Measurements from ENCODE around the gene PIH1D1.
"Not testable (repeated sequence)": the region's sequence is repeated elsewhere in the genome, so short reads cannot be mapped to it uniquely, and the experiment has no call there.

PIH1D1 gene

DNA sequence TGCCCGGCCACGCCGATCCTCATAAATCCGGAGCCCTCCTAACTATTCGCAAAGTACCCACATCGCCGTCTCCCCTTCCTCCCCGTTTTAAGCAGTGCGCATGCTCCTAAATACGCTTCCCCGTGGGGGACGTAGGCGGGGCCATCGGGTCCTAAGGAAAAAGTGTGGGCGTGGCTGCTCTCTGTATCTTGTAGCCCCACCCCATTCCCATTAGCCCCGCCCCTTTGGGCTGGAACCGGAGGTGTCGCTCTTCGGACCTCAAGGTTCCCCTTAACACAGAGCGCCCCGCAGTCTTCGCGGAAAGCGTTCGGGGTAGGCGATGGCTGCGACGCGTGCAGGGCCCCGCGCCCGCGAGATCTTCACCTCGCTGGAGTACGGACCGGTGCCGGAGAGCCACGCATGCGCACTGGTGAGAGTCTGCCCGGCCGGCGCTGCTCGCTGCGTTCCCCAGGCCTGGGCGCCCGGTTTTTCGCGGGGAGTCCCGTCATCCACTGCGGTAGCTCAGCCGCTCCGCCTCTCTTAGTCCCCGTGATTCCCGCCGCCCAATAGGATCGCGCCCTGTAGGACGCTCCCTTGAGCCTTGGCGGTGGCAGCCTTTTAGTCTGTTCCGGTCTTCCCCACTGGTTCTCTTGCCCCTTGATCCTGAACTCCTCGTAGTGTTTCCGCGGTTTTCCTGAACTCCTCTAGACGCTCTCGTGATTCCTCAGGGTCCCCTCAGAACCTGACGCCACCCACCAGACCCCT lies 1.6 kb upstream of the PIH1D1 start, which contains the start of gene ALDH16A1:
ALDH16A1 (plus strand) TSS at position 213 of the 744 bp plus-strand sequence; CDS start at position 320, 107 bp downstream.
- peak; percentile 98 for DNase-seq

DNA sequence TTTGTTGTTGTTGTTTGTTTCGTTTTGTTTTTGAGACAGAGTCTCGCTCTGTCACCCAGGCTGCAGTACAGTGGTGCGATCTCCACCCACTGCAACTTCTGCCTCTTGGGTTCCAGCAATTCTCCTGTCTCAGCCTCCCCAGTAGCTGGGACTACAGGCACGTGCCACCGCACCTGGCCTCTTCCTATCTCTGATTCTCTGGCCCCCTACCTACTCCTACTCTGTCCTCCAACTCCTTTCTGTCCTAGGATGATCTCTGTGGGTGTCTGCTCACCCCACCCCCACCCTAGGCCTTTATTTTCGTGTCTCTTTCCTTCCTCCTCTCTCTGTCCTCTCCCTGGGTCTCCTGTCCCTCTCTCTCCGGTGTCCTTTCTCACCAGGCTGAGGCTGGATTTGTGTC lies 1.2 kb downstream of the PIH1D1 start:
- no peak for DNase-seq

DNA sequence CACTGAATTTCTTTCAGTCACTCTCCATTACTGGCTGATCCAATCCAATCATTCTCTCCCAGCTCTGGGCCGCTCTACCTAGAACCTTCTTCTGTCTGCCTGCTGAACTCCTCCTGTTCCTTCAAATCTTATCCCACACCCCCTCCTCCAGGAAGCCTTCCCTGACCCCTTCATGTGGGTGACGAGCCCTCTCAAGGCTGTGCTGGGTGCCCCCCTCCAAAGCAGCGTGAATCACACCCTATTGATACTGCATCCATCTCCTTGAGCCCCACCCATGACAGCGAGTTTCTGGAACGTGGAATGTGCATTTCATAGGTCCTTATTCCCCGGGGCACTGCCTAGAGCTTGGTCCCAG lies 3.2 kb downstream of the PIH1D1 start:
- DNase-seq, result no peak

DNA sequence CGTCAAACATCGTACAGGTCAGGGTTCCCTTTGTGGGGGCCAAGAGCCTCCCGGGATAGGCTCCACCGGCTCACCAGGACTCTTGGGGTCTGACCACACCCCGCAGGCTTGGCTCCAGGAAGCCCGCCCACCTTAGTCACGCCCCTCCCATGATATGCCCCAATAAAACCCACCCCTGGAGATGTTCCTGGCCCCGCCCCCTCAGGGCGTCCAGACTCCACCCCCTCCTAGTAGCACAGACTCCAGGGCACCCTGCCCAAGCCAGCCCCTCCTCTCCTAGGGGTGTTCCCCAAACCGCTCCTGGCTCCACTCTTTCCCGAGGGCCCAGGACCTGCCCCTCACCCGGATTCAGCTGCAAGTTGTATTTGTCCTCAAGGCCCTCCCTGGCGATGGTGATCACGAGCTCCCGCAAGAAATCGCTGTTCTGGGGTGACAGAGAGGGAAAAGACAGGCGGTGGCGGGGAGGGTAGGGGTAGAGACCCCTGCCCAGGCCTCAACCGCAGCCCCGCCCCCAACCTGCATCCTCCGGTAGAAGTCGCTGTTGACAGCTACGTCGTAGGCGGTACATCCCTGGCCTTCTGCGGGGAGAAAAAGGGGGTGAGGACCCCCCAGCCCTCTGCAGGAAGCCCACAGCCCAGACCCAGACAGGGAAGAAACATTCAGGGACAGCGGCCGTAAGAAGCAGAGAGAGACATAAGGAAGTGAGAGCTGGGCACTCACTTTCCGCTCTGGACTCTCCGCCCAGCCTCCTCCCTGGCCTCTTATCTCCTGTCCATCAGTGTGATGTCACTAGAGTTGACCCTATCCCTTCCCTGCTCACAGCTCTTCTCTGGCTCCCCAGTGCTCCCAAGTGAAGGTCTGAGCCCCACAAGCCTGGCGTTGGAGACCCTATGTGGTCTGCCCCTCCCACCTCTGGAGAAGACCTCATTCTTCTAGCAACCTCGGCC lies 3.9 kb downstream of the PIH1D1 start:
- DNase-seq, result no peak

DNA sequence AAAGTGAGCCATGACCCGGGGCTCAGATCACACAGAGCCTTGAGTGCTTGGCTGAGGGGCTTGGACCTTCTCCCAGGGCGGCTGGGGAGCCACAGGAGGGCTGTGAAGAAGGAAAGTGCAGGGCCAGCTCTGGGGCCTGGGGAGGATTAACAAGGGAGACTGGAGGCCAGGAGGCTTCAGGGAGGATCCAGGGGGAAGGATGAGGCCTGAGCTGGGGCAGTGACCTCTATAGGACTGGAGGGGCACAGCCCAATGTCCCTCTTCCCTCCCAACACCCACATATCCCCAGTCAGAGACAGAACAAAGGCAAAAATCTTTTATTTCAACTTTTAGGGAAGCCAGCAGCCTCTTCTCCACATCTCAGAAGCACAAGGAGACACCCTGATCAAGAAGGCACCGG lies 5.6 kb downstream of the PIH1D1 start:
- DNase-seq, result no peak

DNA sequence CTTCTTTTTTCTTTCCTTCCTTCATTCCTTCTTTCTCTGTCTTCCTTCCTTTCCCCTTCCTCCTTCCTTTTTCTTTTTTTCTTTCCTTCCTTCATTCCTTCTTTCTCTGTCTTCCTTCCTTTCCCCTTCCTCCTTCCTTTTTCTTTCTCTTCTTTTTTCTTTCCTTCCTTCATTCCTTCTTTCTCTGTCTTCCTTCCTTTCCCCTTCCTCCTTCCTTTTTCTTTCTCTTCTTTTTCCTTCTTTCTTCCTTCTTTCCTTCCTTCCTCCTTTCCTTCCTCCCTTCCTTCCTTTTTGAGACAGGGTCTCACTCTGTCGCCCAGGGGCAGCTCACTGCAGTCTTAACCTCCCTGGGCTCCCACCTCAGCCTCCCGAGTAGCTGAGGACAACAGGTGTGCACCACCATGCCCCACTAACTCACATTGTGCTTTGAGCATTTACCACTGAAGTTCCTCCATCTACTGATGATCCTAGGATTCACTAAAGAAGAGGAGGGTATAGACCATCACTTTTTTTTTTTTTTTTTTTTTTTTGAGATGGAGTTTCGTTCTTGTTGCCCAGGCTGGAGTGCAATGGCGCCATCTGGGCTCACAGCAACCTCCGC lies 7.4 kb downstream of the PIH1D1 start:
- not testable (repeated sequence) for DNase-seq

DNA sequence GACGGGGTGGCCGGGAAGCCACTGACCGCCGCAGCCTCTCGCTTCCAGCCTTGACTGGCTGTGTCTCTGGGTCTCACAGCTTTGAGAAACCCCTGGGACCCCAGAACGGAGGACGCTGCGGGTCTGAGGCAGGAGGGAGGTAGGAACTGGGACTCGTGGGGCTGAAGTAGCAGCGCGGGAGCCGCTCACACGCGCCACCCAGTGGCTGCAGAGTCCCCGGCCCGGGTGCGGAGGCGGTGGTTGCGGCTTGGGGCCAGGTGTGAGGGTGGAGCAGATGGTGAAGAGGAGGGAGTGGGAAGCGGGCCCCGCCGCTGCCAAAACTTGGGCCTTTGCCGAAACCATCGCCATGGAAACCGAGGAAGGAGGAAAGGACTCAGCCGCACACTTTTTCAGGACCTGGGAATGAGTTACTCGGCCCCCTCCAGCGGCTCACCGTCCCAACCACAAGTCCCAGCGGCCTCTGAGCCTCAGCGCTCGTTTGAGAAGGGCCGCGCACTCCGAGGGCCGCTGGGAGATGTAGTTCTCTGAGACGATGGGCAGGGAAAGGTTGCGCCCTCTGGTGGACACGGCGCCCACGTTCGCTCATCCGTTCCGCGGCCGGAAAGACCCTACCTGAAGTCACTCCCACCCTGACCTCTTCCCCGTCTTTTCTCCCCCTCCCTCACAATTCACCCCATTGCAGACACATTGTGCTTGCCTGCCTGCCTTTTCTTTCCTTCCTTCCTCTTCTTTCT lies 8.1 kb downstream of the PIH1D1 start:
- peak; percentile 94 for DNase-seq

DNA sequence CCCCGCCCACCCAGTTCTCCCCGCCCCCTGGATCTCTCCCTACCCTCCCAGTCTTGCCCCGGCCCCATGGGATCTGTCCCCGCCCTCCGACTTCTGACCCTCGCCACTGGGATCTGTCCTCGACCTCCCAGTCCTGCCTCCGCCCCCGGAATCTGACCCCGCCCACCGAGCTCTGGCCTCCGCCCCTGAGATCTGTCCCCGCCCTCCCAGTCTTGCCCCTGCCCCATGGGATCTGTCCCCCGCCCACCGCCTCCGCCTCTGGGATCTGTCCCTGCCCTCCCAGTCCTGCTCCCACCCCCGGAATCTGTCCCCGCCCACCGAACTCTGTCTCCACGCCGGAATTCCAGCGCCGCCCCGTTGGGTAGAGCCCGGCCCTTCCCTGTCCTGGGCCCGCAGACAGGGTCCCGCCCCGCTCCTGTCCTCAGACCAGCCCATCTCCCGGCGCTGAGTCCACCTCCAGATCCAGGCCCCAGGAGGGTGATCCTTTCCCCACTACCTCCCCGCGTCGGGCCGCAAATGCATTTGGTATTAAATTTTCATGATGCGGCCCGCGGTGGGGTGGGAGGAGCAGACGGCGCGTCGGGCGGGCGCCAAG lies 8.7 kb downstream of the PIH1D1 start:
- DNase-seq, result peak; percentile 59

DNA sequence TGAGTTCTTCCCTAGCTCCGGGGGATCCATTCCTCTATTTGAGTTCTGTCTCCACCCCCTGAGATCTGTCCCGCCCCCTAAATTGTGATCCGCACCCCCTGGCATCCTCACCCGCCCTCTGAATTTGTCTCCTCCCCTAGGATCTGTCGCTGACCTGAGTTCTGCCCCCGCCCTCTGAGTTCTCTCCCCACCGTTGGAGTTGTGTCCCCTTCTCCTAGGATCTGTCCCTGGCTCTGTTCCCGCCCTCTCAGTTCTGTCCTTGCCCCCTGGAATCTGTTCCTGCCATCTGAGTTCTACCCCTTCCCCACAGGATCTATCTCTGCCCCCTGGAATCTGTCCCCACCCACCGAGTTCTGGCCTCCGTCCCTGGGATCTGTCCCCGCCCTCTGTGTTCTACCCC lies 9.3 kb downstream of the PIH1D1 start:
- peak; percentile 32 for DNase-seq

DNA sequence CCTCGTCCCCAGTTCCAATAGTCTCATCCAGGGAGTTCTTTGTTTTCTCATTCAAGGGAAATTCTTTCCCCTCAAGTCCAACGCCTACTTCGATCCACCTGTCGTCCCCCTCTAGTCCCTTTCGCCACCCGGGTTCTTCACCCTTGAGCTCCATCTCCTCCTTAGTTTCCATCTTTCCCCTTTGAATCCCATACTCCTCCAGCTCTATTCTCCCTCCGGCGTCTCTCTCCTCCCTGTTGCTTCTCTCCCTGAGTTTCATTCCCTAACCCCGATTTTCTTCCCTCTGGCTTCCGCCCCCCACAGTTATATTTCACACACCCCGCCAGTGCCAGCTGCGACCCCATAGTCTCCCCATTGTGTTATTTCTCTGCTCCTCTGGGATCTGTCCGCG lies 9.7 kb downstream of the PIH1D1 start:
- DNase-seq, result no peak

DNA sequence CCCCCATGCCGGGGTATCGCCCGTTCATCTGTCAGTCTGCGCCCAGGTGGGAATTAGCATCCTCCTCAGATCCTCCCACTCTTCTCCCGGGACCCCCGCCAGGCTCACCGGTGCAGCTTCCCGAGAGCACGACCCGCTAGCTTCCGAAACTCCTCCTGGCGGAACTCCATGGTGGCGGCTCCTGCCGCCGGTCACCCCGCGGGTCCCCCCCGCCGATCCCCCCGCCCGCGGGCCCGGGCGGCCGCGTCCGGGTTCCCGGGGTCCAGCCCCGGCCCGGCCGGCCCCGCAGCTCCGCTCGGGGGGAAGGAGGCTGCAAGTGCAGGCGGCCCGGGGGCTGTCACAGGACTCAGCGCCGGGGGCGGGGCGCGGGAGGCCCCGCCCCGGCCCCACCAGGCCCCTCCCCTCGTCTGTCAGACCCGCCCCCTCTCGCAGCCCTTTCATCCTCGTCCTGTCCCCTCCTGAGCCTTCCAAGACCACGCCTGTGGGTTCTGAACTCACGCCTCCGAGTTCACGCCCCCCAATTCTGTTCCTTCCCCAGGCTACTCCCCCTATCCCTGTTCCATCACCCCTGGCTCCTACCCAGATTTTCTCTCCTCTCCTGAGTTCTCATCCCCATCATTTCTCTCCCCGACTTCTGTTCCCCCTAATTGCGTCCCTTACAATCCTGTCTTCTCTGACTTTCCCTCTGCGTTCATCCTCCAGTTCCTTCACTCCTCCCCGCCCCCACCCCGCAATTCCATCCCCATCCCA lies 10.2 kb downstream of the PIH1D1 start, which contains the start of gene SLC17A7:
SLC17A7 (minus strand) TSS at position 318 of the 750 bp plus-strand sequence; CDS start at position 170, 148 bp downstream.
- peak; percentile 49 for DNase-seq

DNA sequence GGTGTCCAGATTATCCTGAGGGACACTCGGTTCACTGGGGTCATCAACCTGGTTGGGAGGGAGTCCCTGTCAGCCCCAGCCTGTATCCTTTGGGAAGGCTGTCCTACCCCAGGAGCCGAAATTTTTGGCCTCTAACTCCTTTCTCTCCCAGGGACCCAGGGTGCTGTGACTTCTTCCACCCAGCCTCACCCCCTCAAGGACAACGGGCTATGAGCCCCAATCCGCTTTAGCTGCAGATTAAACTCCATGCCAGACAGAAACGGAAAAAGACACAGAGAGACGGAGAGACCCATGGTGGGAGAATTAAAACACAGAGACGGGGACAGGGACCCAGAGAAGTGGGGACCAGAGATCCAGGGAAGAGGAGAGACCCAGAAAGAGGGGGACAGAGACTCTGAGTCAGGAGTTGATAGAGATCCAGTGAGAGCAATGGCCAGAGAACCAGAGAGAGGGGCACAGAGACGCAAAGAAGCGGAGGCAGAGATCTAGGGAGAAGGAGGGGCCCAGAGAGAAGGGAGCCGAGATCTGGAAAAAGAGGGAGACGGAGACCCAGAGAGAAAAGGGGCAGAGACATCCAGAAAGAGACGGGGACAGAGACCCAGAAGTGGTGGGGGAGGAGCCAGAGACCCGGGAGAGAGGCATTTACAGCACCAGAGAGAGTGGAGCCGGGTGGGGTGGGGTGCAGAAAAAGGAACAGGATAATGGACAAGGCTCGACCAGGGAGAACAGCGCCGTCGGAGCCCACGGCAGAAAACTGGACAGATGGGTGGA lies 11.0 kb downstream of the PIH1D1 start:
- no peak for DNase-seq

DNA sequence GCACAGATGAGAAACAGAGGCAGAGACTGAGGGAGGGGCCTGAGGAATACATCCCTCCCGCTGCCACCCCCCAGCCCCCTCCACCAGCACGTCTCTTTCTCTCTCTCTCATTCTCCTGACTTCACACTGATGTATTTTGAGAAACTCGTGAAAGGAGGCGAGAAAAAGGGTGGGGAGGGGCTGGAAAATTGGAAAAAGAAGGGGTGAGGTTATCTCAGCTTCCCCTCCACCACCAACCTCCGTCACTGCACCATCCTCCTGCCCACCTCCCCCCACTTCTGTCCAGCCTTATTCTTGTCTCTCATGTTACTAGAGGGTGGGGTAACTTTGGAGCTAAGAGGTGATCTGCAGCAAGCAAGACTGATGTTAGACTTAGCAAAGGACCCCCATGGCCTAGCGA lies 11.8 kb downstream of the PIH1D1 start:
- no peak for DNase-seq

DNA sequence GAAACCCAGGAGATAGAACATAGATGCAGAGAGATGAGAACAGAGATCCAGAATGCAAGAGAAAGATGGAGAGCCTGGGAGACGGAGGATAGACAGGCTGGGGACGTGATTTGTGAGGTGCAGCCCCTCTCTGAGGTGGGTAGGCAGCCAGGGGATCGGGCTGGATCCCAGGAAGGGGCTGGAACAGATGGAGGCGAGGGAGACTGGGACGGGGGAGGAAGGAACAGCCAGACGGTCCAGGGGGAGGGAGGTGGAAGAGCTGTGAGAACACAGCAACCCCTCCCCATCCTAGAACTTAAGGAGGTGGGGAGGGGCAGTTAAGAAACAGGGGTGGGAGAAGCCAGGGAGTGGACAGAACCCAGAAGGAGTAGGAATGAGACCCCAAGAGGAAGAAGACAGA lies 13.4 kb downstream of the PIH1D1 start:
- DNase-seq, result no peak

DNA sequence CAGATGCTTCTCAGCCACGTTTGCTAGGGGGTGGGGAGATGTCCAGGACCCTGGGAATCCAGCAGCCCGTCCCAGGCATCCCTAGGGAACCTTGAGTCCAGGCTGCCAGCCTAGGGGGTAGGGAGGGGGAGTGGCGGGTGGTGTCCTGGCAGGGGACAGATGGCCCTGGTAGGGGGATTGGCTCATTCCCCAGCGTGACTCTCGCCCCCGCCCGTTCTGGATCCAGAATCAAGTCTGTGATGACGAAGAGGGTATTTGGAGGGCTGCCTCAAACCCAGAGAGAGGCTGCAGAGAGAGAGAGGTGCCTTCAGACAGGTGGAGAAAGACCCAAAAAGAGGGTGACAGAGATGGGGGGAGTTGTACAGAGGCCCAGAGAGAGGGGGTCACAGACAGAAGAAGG lies 14.4 kb downstream of the PIH1D1 start:
- DNase-seq, result no peak

DNA sequence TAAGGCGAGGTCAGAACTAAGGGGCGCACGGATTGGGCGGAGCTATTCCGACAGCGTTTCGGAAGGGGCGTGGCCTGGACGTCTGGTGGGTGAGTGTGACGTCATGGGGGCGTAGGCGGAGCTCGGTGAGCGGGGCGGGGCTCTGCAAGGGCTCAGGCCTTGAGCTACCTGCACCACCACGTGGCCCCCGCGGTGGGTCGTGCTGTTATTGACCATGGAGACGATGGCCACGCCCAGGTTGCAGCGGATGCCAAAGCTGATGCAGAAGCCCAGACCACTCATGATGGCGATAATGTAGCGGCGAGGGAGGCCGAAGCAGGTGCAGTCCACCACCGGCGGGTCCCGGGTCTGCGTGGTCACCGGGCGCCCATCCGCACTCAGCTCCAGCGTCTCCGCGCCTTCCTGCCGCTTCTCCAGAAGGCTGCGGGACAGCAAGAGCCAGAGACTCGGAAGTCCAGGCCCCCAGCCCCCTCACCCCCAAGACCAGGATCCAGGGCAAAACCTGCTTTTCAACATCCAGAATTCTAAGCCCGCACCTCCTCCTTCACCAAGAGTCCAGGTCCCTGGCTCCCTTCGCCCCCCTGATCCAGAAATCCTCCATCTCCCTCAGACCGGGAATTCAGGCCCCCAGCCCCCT lies 15.1 kb downstream of the PIH1D1 start:
- DNase-seq, result peak; percentile 58

DNA sequence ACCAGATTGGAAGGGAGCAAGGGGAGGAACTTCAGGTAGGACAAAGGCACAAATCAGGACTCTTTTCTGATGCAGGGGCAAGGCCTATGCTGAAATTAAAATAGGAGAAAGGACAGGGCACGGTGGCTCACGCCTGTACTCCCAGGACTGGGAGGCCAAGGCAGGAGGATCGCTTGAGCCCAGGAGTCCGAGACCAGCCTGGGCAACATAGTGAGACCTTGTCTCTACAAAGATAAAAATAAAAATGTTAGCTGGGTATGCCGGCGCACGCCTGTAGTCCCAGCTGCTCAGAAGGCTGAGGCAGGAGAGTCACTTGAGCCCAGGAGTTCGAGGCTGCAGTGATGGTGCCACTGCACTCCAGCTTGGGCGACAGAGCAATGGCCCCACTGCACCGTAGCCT lies 15.9 kb downstream of the PIH1D1 start:
- no peak for DNase-seq

DNA sequence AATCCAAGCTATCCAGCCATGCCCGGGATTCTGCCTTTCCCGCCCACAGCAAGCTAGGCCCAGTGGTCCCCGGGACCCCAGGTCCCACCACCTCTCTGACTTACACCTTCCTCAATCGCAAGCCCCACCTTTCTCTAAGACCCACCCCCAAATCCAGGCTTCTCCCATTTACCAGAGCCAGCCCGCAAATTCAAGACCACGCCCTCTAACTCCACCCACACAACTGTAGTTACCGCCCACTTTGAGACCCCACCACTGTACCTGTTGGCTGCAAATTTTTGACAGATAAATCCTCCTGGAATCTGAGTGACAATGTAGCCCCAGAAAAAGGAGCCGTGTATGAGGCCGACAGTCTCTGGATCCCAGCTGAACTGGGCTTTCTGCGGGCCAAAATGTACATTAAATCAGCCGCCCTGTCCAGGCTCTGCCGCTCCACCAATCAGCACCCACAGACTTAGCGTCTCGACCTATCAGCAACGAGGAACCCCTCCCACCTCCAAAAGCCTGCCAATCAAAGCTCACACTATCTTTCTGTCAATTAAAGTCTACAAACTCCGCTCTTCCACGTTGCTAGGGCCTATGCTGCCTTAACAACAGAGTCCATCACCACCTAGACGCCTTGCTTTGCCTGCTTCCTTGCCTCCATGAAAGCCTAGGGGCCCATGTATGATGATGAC lies 16.6 kb downstream of the PIH1D1 start:
- no peak for DNase-seq

DNA sequence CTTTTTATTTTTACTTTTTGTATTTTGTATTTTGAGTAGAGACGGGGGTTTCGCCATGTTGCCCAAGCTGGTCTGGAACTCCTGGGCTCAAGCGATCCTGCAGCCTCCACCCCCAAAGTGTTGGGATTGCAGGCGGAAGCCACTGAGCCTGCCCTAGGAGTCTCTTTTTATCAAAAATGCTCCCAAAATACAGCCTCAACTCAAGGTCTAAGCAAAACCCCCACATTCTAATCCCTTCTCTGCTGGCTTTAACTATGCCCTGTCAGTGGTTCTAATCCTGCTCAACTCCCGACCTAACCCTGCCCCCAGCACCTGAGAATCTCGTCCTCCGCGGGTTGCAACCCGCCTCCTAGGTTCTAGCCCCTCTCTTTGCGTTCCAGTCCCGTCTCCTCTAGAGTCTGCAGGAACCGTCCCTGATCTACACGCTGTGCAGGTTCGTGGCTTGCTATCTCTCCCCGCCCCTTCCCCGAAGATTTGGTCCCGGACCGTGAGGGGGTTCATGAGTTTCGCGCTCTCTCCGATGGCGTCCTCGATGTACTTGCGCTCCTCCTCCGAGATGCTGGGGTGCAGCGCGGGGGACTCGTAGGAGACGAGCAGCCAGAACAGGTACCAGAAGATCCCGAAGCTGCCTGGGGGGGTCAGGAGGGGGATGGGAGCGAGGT lies 18.2 kb downstream of the PIH1D1 start:
- no peak for DNase-seq
